ENCODE results near the gene MAP2K2. TPM values are rescaled to one million over a fixed set of nuclear protein-coding genes. Genes with fewer than 3 reads are reported as not detected.

MAP2K2 gene
- 100 to 1,000 TPM in 1 of 4 donors, 10 to 100 TPM in 3; 76.9 to 128 (median 93.8) TPM for total RNA-seq

GRCh38 chr19:4123615-4124568 lies at the start of gene MAP2K2:
MAP2K2 (minus strand) TSS chr19:4124122; CDS start chr19:4123875, 247 bp downstream.
- Histone ChIP-seq H3K27me3 (no peaks in the 10 kb centered on the region), H3K36me3 (peaks cover 0 to 24% (median 0%) of the 10 kb centered on the region in 3 donors), H3K27ac (peak within 1 kb of the TSS; percentile 88 to 92 (median 91)), H3K9me3 (no peaks in the 10 kb centered on the region), H3K4me1 (peaks cover 23 to 40% (median 30%) of the 10 kb centered on the region in 3 donors), H3K4me3 (peak within 1 kb of the TSS; percentile 77 to 98 (median 89))
- TF ChIP-seq POLR2A (IDR thresholded peaks at IDR 0.05): peak in 3 of 4 donors; percentile 55 to 83 (median 76)
- peak in 4 of 6 experiments; percentile 3 to 39 (median 36) for TF ChIP-seq CTCF (IDR thresholded peaks at IDR 0.05)
- DNase-seq: peak; percentile 61
- WGBS, 2 donors: 1 to 3% methylated on average over 6 to 9 of the region's 102 CpGs
- intact Hi-C loops (cut with DNase I): no loop called here

GRCh38 chr19:4172861-4173473 lies 49.0 kb upstream of the MAP2K2 start:
- no peak for DNase-seq
- intact Hi-C loops (cut with DNase I): no loop called here

GRCh38 chr19:4171676-4172075 lies 47.8 kb upstream of the MAP2K2 start:
- H3K4me1 ChIP-seq: peaks cover 0 to 8% (median 3%) of the 10 kb centered on the region in 3 donors
- H3K36me3 ChIP-seq: peaks cover 0 to 23% (median 7%) of the 10 kb centered on the region in 3 donors
- no peaks in the 10 kb centered on the region for H3K9me3 ChIP-seq
- no peak for DNase-seq
- no peak overlapping the region for H3K4me3 ChIP-seq
- TF ChIP-seq CTCF (IDR thresholded peaks at IDR 0.05) (no peak), POLR2A (IDR thresholded peaks at IDR 0.05) (no peak)
- 22 to 65% methylated on average over 4 to 5 of the region's 22 CpGs for WGBS, 2 donors
- H3K27ac ChIP-seq: no peak overlapping the region
- peaks cover 0 to 32% (median 0%) of the 10 kb centered on the region in 4 donors for H3K27me3 ChIP-seq
- intact Hi-C loops (cut with DNase I): no loop called here

More at GRCh38 chr19:4172861-4173473, 49.0 kb upstream of the MAP2K2 start:
- 6 to 11% methylated on average over 15 to 20 of the region's 45 CpGs for WGBS, 2 donors
- H3K36me3 ChIP-seq: peaks cover 0 to 36% (median 7%) of the 10 kb centered on the region in 3 donors
- no peaks in the 10 kb centered on the region for H3K9me3 ChIP-seq
- H3K4me1 ChIP-seq: peaks cover 0 to 8% (median 3%) of the 10 kb centered on the region in 3 donors
- TF ChIP-seq POLR2A (IDR thresholded peaks at IDR 0.05) (no peak), CTCF (IDR thresholded peaks at IDR 0.05) (no peak)
- no peak overlapping the region for H3K27ac ChIP-seq
- H3K4me3 ChIP-seq: no peak overlapping the region
- peaks cover 0 to 27% (median 0%) of the 10 kb centered on the region in 4 donors for H3K27me3 ChIP-seq

GRCh38 chr19:4164262-4164661 lies 40.3 kb upstream of the MAP2K2 start:
- peaks cover 0 to 36% (median 0%) of the 10 kb centered on the region in 4 donors for H3K27me3 ChIP-seq
- H3K4me3 ChIP-seq: no peak overlapping the region
- intact Hi-C loops (cut with DNase I): no loop called here
- H3K9me3 ChIP-seq: no peaks in the 10 kb centered on the region
- H3K36me3 ChIP-seq: no peaks in the 10 kb centered on the region
- no peak for DNase-seq
- TF ChIP-seq CTCF (IDR thresholded peaks at IDR 0.05) (no peak), POLR2A (IDR thresholded peaks at IDR 0.05) (no peak)
- H3K4me1 ChIP-seq: no peaks in the 10 kb centered on the region
- no peak overlapping the region for H3K27ac ChIP-seq
- 41 to 52% methylated on average over 7 to 10 of the region's 11 CpGs for WGBS, 2 donors

All from esophagus squamous epithelium (tissue), 5 donors.